HCT116 (cell line): ENCODE results near the gene BBIP1.

ENCODE experiments used
- CEBPB ChIP-seq: IDR thresholded peaks from 2 replicates; pipeline ENCODE4 v1.6.1; 2012; ENCODE audit warnings: low read depth
- CTCF ChIP-seq, 3 experiments: fragments of 200-600 bp in 1 of 3; sonication (generic) in 1 of 3; IDR thresholded peaks in 2 of 3; conservative IDR thresholded peaks in 1 of 3; 2 replicates each; pipeline ENCODE4 v1.5.1; 2012 to 2017; ENCODE audit warnings: low read depth in 2 of 3, low read length in 2 of 3, antibody characterized with exemption in 1 of 3, borderline replicate concordance in 1 of 3, control low read depth in 1 of 3, mild to moderate bottlenecking in 1 of 3, mixed read lengths in 1 of 3, mixed run types in 1 of 3, moderate library complexity in 1 of 3; ENCODE audit not compliant: insufficient read depth in 1 of 3
- POLR2AphosphoS5 ChIP-seq: IDR thresholded peaks from 2 replicates; pipeline ENCODE4 v1.6.1; 2011; ENCODE audit warnings: mild to moderate bottlenecking, low read depth, low read length, moderate library complexity

GRCh38 chr10:110946496-110946895, 27.5 kb upstream of the BBIP1 start:
- TF ChIP-seq POLR2AphosphoS5 = no peak
- TF ChIP-seq CTCF (IDR thresholded peaks at IDR 0.05 in 2 of 3, conservative IDR thresholded peaks at IDR 0.05 in 1 of 3; ENCODE audit: borderline replicate concordance in 1 of 3, insufficient read depth in 1 of 3, low read depth in 2 of 3, low read length in 2 of 3) = no peak
- no peak for TF ChIP-seq CEBPB
